ENCODE results near the gene GASK1A. TPM values are rescaled to one million over a fixed set of nuclear protein-coding genes. Genes with fewer than 3 reads are reported as not detected.

GASK1A gene
- total and polyA plus RNA-seq, 2 of the 8 experiments (the other 6 are each of a cell fraction or from before 2014, with no cell fraction given), result 4.7 to 7.9 TPM

GRCh38 chr3:42996021-42996420 lies 16.9 kb downstream of the GASK1A start:
- H4K20me1 ChIP-seq (replicated peaks in 1 of 2; ENCODE audit: control insufficient read depth in 1 of 2, insufficient read depth in 2 of 2, low read length in 2 of 2), result no peaks in the 10 kb centered on the region
- H3K4me3 ChIP-seq (ENCODE audit: extremely low read depth in 1 of 4, insufficient read depth in 2 of 4, low read depth in 3 of 4, low read length in 4 of 4), result no peak overlapping the region
- H4K91ac ChIP-seq (replicated peaks; ENCODE audit: insufficient read length, low read length), result no peak overlapping the region
- H3K36me3 ChIP-seq (ENCODE audit: control insufficient read depth in 2 of 4, insufficient read depth in 4 of 4, low read length in 3 of 4), result no peaks in the 10 kb centered on the region
- H3K18ac ChIP-seq (ENCODE audit: extremely low read depth, low read length), result no peak overlapping the region
- H3K9ac ChIP-seq (replicated peaks in 1 of 4; ENCODE audit: extremely low read depth in 1 of 4, low read depth in 3 of 4, low read length in 3 of 4), result no peak overlapping the region
- no peaks in the 10 kb centered on the region for H3K9me3 ChIP-seq (ENCODE audit: insufficient read depth in 2 of 2, low read depth in 1 of 2, low read length in 1 of 2)
- 88% methylated on average over 4 of the region's 4 CpGs; no CpG with 5 or more reads in 1 of the 2 experiments for WGBS, 2 experiments (ENCODE audit: extremely low coverage in 1 of 2, insufficient coverage in 1 of 2, insufficient read length in 1 of 2, insufficient replicate concordance in 2 of 2, low coverage in 1 of 2, low lambda C conversion rate in 2 of 2, missing lambda C conversion rate in 1 of 2)
- H2BK120ac ChIP-seq (replicated peaks; ENCODE audit: low read depth, low read length), result no peak overlapping the region
- no peak overlapping the region for H2BK12ac ChIP-seq (ENCODE audit: low read depth, low read length)
- no peak overlapping the region for H2AK5ac ChIP-seq (ENCODE audit: low read depth, low read length)
- POLR2A ChIA-PET (ENCODE audit: partially characterized antibody), result no interaction called here
- H2BK20ac ChIP-seq (ENCODE audit: low read length), result no peak overlapping the region
- no peak overlapping the region for H2AFZ ChIP-seq (ENCODE audit: low read length)
- peaks cover 3 to 10% (median 7%) of the 10 kb centered on the region in 4 experiments; a peak in 6 of 7 replicates for H3K4me1 ChIP-seq (replicated peaks in 1 of 4; ENCODE audit: control insufficient read depth in 3 of 4, insufficient read depth in 4 of 4, low read length in 3 of 4)
- no peak overlapping the region for H4K8ac ChIP-seq (ENCODE audit: extremely low read depth, insufficient read depth, low read length)
- FAIRE-seq (no peak), DNase-seq (ENCODE audit: low read depth in 1 of 2, low spot score in 2 of 2) (no peak)
- no peak overlapping the region for H3K27ac ChIP-seq (ENCODE audit: low read depth, low read length)
- no peak overlapping the region for H3K56ac ChIP-seq (replicated peaks; ENCODE audit: insufficient read length, low read depth, low read length)
- TF ChIP-seq TBP (IDR thresholded peaks at IDR 0.05; ENCODE audit: low read depth, low read length), result no peak
- H3K23me2 ChIP-seq (ENCODE audit: low read depth, low read length), result no peaks in the 10 kb centered on the region
- no peak overlapping the region for H3K4me2 ChIP-seq (ENCODE audit: insufficient read depth in 1 of 2, low read depth in 2 of 2, low read length in 2 of 2)
- CTCF ChIA-PET (ENCODE audit: partially characterized antibody), result interaction anchor here (0.6 kb wide), 1 partner anchor 11 kb away, joined by 3 read pairs; no protein-coding TSS in a partner anchor
- no peak overlapping the region for H3K23ac ChIP-seq (ENCODE audit: insufficient read length)
- H2BK5ac ChIP-seq (ENCODE audit: low read depth, low read length), result no peak overlapping the region
- no peak overlapping the region for H3K14ac ChIP-seq (ENCODE audit: insufficient read length)
- H3K79me1 ChIP-seq (ENCODE audit: low read depth, low read length), result no peaks in the 10 kb centered on the region; the same call in 1 of the 2 replicates
- no peaks in the 10 kb centered on the region for H3K27me3 ChIP-seq (replicated peaks in 1 of 4; ENCODE audit: control insufficient read depth in 3 of 4, extremely low read depth in 1 of 4, insufficient read depth in 3 of 4, low read length in 3 of 4)
- no peak overlapping the region for H3K4ac ChIP-seq (replicated peaks; ENCODE audit: insufficient read length, low read depth, low read length)
- H4K5ac ChIP-seq (ENCODE audit: insufficient read length, low read depth, low read length), result no peak overlapping the region
- H2BK15ac ChIP-seq (ENCODE audit: low read length), result no peak overlapping the region
- no peaks in the 10 kb centered on the region for H3K79me2 ChIP-seq (ENCODE audit: control insufficient read depth in 1 of 2, insufficient read depth in 2 of 2, low read length in 2 of 2)
